ENCODE measurements around the gene LRP6. TPM values are rescaled to one million over a fixed set of nuclear protein-coding genes. Genes with fewer than 3 reads are reported as not detected.

Gene LRP6
- 18.0 and 21.2 TPM in 2 replicates for total RNA-seq

GRCh38 chr12:12266873-12267741 is at the start of gene LRP6:
TSS of gene LRP6 (minus strand) at chr12:12267044. CDS start at chr12:12266735, 309 bp downstream.

GRCh38 chr12:12070674-12071656 is 195.9 kb downstream of the LRP6 start, which contains the start of gene BCL2L14:
TSS of gene BCL2L14 (plus strand) at chr12:12070939. CDS start at chr12:12079306, 8,367 bp downstream.

Small RNA genes lying within 50 kb of the gene (small RNA-seq; reads per million reads assigned to genes)
- gene RNU6-318P (not detected), gene RNU6-545P (not detected)

Other genes starting within 250 kb of the LRP6 start
- gene BCL2L14, start 196.1 kb downstream of the LRP6 start, total RNA-seq, result not detected in 2 replicates
- gene MANSC1, start 83.2 kb upstream of the LRP6 start, total RNA-seq, result 5.1 and 6.4 TPM in 2 replicates
- 8.6 and 9.8 TPM in 2 replicates for gene BORCS5, start 90.0 kb upstream of the LRP6 start, total RNA-seq